ENCODE measurements around the gene TMEM169. TPM values are rescaled to one million over a fixed set of nuclear protein-coding genes. Genes with fewer than 3 reads are reported as not detected.

Gene TMEM169
- total RNA-seq, 2 experiments from 2014 or later: 0.27 to 0.53 TPM

DNA sequence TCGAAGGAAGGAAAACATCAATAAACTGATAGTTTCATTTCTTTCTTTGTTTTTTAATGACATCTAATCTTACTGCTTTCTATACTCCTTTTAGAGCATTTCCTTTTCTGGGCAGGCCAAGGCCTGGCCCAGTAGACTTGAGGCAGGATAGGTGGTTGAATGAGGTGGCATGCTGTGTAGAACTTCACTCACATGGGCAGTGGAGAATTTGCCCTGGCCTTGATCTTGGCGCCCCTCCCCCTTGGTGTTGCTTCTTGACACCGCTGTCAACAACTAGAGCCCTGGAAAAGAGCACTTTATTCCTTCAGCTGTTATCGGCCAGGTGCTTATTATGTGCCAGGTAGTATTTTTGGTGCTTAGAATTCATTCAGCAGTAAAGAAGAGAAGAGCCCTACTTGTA is 64.9 kb downstream of the TMEM169 start:
- H3K9me3 Mint-ChIP-seq: no peaks in the 10 kb centered on the region

DNA sequence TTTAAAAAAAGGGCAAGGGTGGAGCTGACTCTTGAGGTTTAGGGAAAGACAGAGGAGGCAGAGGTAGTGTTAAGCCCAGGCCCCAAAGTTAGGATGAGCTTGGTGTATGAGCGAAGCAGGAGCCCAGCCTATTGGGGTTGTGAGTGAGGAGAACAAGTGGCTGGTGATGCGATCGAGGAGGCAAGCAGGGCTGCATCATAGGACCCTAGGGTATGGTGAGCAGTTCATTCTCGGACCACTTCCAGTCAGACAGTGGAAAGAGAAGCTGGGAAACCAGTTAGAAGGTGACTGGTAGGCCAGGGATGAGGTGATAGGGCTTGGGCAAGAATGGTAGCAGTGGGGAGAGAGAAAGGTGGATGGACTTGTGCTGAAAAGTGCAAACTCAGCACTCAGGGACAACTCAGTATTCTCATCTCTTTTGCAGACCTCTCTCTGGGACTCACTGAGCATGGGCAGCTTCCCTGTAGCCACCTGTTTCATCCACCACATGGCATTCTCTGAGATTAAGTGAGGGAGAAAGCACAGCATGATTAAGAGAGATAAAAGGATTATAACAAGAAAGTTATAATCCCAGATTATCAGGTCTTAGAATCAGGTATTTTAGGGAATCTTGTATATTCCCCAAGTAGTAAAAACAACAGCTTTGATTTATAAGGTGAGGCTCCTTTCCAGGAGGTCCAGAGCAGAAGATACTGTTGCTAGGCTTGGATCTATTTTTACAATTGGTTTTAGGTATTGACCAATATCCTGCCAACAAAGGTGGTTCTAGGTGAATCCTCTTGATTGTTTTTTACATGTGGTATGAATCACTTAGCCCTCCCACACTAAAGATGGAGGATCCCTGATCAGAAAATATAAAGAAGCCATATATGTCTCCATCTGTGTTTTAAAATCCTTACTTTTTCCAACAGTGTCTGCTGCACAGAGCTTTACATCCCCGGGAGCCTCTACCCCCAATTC is 65.7 kb downstream of the TMEM169 start:
- H3K27ac Mint-ChIP-seq: peak overlapping the region; percentile 30
- H3K4me1 ChIP-seq (ENCODE audit: insufficient read depth, low read length): no peaks in the 10 kb centered on the region
- no peak for TF ChIP-seq CTCF (IDR thresholded peaks at IDR 0.05)
- no peak for ATAC-seq (ENCODE audit: poor library complexity)
- H3K9me3 ChIP-seq (ENCODE audit: control insufficient read depth in 1 of 2, insufficient read depth in 1 of 2, low read length in 2 of 2): no peaks in the 10 kb centered on the region
- H3K9me3 Mint-ChIP-seq: no peaks in the 10 kb centered on the region
- no peak overlapping the region for H3K4me3 Mint-ChIP-seq
- ChIA-PET CTCF (interaction anchor here (0.8 to 2.1 kb wide), 2 partner anchors 12 to 99 kb away, joined by 4 to 7 read pairs; no protein-coding TSS in a partner anchor), POLR2A (no interaction called here)
- intact Hi-C loops (cut with DNase I, micrococcal nuclease): no loop called here
- H3K27ac ChIP-seq (ENCODE audit: low read depth in 1 of 2, low read length in 2 of 2): no peak overlapping the region
- H3K4me1 Mint-ChIP-seq (ENCODE audit: low read depth): peaks cover 34% of the 10 kb centered on the region
- H3K27me3 Mint-ChIP-seq: no peaks in the 10 kb centered on the region
- DNase-seq: no peak
- H3K4me3 ChIP-seq (ENCODE audit: low read length): no peak overlapping the region
- no peaks in the 10 kb centered on the region for H3K36me3 Mint-ChIP-seq (ENCODE audit: low read depth)
- H3K36me3 ChIP-seq (ENCODE audit: insufficient read depth, low read length): peaks cover 96% of the 10 kb centered on the region
- no peaks in the 10 kb centered on the region for H3K27me3 ChIP-seq (ENCODE audit: control insufficient read depth in 1 of 2, insufficient read depth in 2 of 2, low read length in 2 of 2)

More for the DNA sequence above, 64.9 kb downstream of the TMEM169 start:
- Histone ChIP-seq H3K27me3 (ENCODE audit: control insufficient read depth in 1 of 2, insufficient read depth in 2 of 2, low read length in 2 of 2) (no peaks in the 10 kb centered on the region), H3K4me1 (ENCODE audit: insufficient read depth, low read length) (no peaks in the 10 kb centered on the region), H3K36me3 (ENCODE audit: insufficient read depth, low read length) (peaks cover 96% of the 10 kb centered on the region), H3K9me3 (ENCODE audit: control insufficient read depth in 1 of 2, insufficient read depth in 1 of 2, low read length in 2 of 2) (no peaks in the 10 kb centered on the region), H3K4me3 (ENCODE audit: low read length) (no peak overlapping the region), H3K27ac (ENCODE audit: low read depth in 1 of 2, low read length in 2 of 2) (no peak overlapping the region)
- H3K27ac Mint-ChIP-seq: no peak overlapping the region
- no peak for TF ChIP-seq CTCF (IDR thresholded peaks at IDR 0.05)
- no peak overlapping the region for H3K4me3 Mint-ChIP-seq
- H3K36me3 Mint-ChIP-seq (ENCODE audit: low read depth): no peaks in the 10 kb centered on the region
- DNase-seq (no peak), ATAC-seq (ENCODE audit: poor library complexity) (no peak)
- POLR2A ChIA-PET: no interaction called here
- H3K27me3 Mint-ChIP-seq: no peaks in the 10 kb centered on the region
- peaks cover 31% of the 10 kb centered on the region for H3K4me1 Mint-ChIP-seq (ENCODE audit: low read depth)
- intact Hi-C loops (cut with DNase I, micrococcal nuclease): no loop called here
- CTCF ChIA-PET: no interaction called here

GRCh38 chr2:216148983-216149382 is 67.3 kb downstream of the TMEM169 start:
- intact Hi-C loops (cut with DNase I, micrococcal nuclease): no loop called here
- Histone ChIP-seq H3K27me3 (ENCODE audit: control insufficient read depth in 1 of 2, insufficient read depth in 2 of 2, low read length in 2 of 2) (no peaks in the 10 kb centered on the region), H3K9me3 (ENCODE audit: control insufficient read depth in 1 of 2, insufficient read depth in 1 of 2, low read length in 2 of 2) (no peaks in the 10 kb centered on the region), H3K36me3 (ENCODE audit: insufficient read depth, low read length) (peaks cover 98% of the 10 kb centered on the region), H3K27ac (ENCODE audit: low read depth in 1 of 2, low read length in 2 of 2) (no peak overlapping the region), H3K4me3 (ENCODE audit: low read length) (no peak overlapping the region), H3K4me1 (ENCODE audit: insufficient read depth, low read length) (no peaks in the 10 kb centered on the region)
- no peak for ATAC-seq (ENCODE audit: poor library complexity)
- Mint-ChIP-seq H3K4me3 (no peak overlapping the region), H3K9me3 (no peaks in the 10 kb centered on the region), H3K36me3 (ENCODE audit: low read depth) (no peaks in the 10 kb centered on the region), H3K27ac (peak overlapping the region; percentile 30), H3K4me1 (ENCODE audit: low read depth) (peaks cover 44% of the 10 kb centered on the region), H3K27me3 (no peaks in the 10 kb centered on the region)
- ChIA-PET POLR2A (no interaction called here), CTCF (interaction anchor here (2.1 kb wide), 1 partner anchor 10 kb away, joined by 7 read pairs; no protein-coding TSS in a partner anchor)
- no peak for TF ChIP-seq CTCF (IDR thresholded peaks at IDR 0.05)
- no peak for DNase-seq
